Activated CD4-positive, alpha-beta T cell treated with anti-CD3 and anti-CD28 coated beads, Interleukin-2, amount 10 ng/mL, durations not matched to agents 7 days and 5 days (primary cell): Measurements from ENCODE around the gene FBXO46. TPM values are rescaled to one million over a fixed set of nuclear protein-coding genes. Genes with fewer than 3 reads are reported as not detected.

ENCODE experiments used
- CTCF ChIA-PET: fragments of 350-600 bp; sonication (Branson Sonifier 250); formaldehyde crosslinking; loops from one replicate; lab custom pipeline; 2021; ENCODE audit warnings: antibody characterized with exemption; lab: Charles Lee
- POLR2A ChIA-PET: fragments of 350-600 bp; sonication (Branson Sonifier 250); formaldehyde crosslinking; loops from one replicate; lab custom pipeline; 2021; ENCODE audit warnings: antibody characterized with exemption; lab: Charles Lee
- DNase-seq: peaks from one replicate; pipeline ENCODE4 v3.0.0-alpha.2; 2020
- H3K27ac Mint-ChIP-seq: one replicate; pipeline ENCODE4 v1.8.0; 2021; ENCODE audit warnings: mild to moderate bottlenecking, moderate library complexity, mixed read lengths
- H3K27me3 Mint-ChIP-seq: one replicate; pipeline ENCODE4 v1.8.0; 2021; ENCODE audit warnings: mixed read lengths
- H3K36me3 Mint-ChIP-seq: one replicate; pipeline ENCODE4 v1.8.0; 2021; ENCODE audit warnings: low read depth, mixed read lengths
- H3K4me1 Mint-ChIP-seq: one replicate; pipeline ENCODE4 v1.8.0; 2021; ENCODE audit warnings: mixed read lengths
- H3K4me3 Mint-ChIP-seq: one replicate; pipeline ENCODE4 v1.8.0; 2021; ENCODE audit warnings: mild to moderate bottlenecking, moderate library complexity, mixed read lengths
- H3K9me3 Mint-ChIP-seq: one replicate; pipeline ENCODE4 v1.8.0; 2021; ENCODE audit warnings: mixed read lengths
- total RNA-seq, 2 experiments: library from RNA; stranded (reverse); gene quantifications; one replicate each; pipeline ENCODE4 v1.2.3, GENCODE V29; 2021

Gene FBXO46
- total RNA-seq, 2 experiments from 2014 or later, result 38.5 to 40.0 TPM

- H3K36me3 Mint-ChIP-seq, result peaks cover 30% of the 10 kb centered on the region
- H3K4me3 Mint-ChIP-seq, result no peak overlapping the region
Observed at GRCh38 chr19:45713141-45713540, 17.6 kb downstream of the FBXO46 start.

GRCh38 chr19:45712699-45713067 is 18.0 kb downstream of the FBXO46 start:
- no peak overlapping the region for H3K27ac Mint-ChIP-seq
- H3K27me3 Mint-ChIP-seq, result no peaks in the 10 kb centered on the region
- no peaks in the 10 kb centered on the region for H3K9me3 Mint-ChIP-seq
- no peak for DNase-seq
- ChIA-PET POLR2A (no interaction called here), CTCF (interaction anchor here (1.0 to 1.4 kb wide), 2 partner anchors 9 to 18 kb away, joined by 3 to 4 read pairs; partner anchors contain the start of gene FBXO46)
- H3K36me3 Mint-ChIP-seq, result peaks cover 30% of the 10 kb centered on the region
- peaks cover 28% of the 10 kb centered on the region for H3K4me1 Mint-ChIP-seq
- H3K4me3 Mint-ChIP-seq, result no peak overlapping the region

More at GRCh38 chr19:45713141-45713540, 17.6 kb downstream of the FBXO46 start:
- POLR2A ChIA-PET, result no interaction called here
- Mint-ChIP-seq H3K9me3 (no peaks in the 10 kb centered on the region), H3K4me1 (peaks cover 31% of the 10 kb centered on the region), H3K27me3 (no peaks in the 10 kb centered on the region), H3K27ac (no peak overlapping the region)
- DNase-seq, result no peak
- CTCF ChIA-PET, result interaction anchor here (1.4 to 1.5 kb wide), 2 partner anchors 18 to 20 kb away, joined by 4 read pairs; partner anchors contain the start of gene FBXO46

- Mint-ChIP-seq H3K9me3 (no peaks in the 10 kb centered on the region), H3K27ac (no peak overlapping the region), H3K4me1 (peaks cover 24% of the 10 kb centered on the region), H3K27me3 (no peaks in the 10 kb centered on the region), H3K36me3 (peaks cover 30% of the 10 kb centered on the region), H3K4me3 (no peak overlapping the region)
- ChIA-PET POLR2A (no interaction called here), CTCF (interaction anchor here (1.0 to 1.6 kb wide), 3 partner anchors 8 to 20 kb away, joined by 3 to 5 read pairs (median 4); partner anchors contain the start of genes FBXO46, QPCTL and SNRPD2)
- no peak for DNase-seq
Observed at GRCh38 chr19:45711851-45712698, 18.6 kb downstream of the FBXO46 start.

- CTCF ChIA-PET, result interaction anchor here (0.6 to 1.6 kb wide), 4 partner anchors 17 to 302 kb away, joined by 3 to 6 read pairs (median 4); partner anchors contain the start of genes QPCTL and SNRPD2
- peaks cover 15% of the 10 kb centered on the region for H3K4me1 Mint-ChIP-seq
- POLR2A ChIA-PET, result interaction anchor here (0.5 kb wide), 1 partner anchor 284 kb away, joined by 3 read pairs; no protein-coding TSS in a partner anchor
- H3K27ac Mint-ChIP-seq, result peak overlapping the region; percentile 25
- H3K9me3 Mint-ChIP-seq, result no peaks in the 10 kb centered on the region
- H3K4me3 Mint-ChIP-seq, result no peak overlapping the region
- no peak for DNase-seq
- H3K27me3 Mint-ChIP-seq, result no peaks in the 10 kb centered on the region
- H3K36me3 Mint-ChIP-seq, result peaks cover 27% of the 10 kb centered on the region
Observed at GRCh38 chr19:45710356-45711130, 20.2 kb downstream of the FBXO46 start.

- Mint-ChIP-seq H3K9me3 (no peaks in the 10 kb centered on the region), H3K4me3 (no peak overlapping the region), H3K4me1 (peaks cover 16% of the 10 kb centered on the region), H3K36me3 (peaks cover 23% of the 10 kb centered on the region), H3K27me3 (no peaks in the 10 kb centered on the region), H3K27ac (no peak overlapping the region)
- ChIA-PET CTCF (interaction anchor here (0.7 to 3.1 kb wide), 3 partner anchors 11 to 28 kb away, joined by 5 to 17 read pairs (median 8); partner anchors contain the start of genes QPCTL and SNRPD2), POLR2A (interaction anchor here (0.6 kb wide), 1 partner anchor 10 kb away, joined by 3 read pairs; no protein-coding TSS in a partner anchor)
- DNase-seq, result no peak
Observed at GRCh38 chr19:45705710-45706415, 24.8 kb downstream of the FBXO46 start.

GRCh38 chr19:45705115-45705514 is 25.6 kb downstream of the FBXO46 start:
- ChIA-PET POLR2A (interaction anchor here (0.9 kb wide), 1 partner anchor 12 kb away, joined by 5 read pairs; no protein-coding TSS in a partner anchor), CTCF (interaction anchor here (0.7 to 3.1 kb wide), 3 partner anchors 12 to 27 kb away, joined by 5 to 17 read pairs (median 8); partner anchors contain the start of genes QPCTL and SNRPD2)
- Mint-ChIP-seq H3K4me3 (no peak overlapping the region), H3K9me3 (no peaks in the 10 kb centered on the region), H3K4me1 (peaks cover 12% of the 10 kb centered on the region), H3K36me3 (peaks cover 17% of the 10 kb centered on the region), H3K27ac (no peak overlapping the region), H3K27me3 (no peaks in the 10 kb centered on the region)
- no peak for DNase-seq

- no peaks in the 10 kb centered on the region for H3K9me3 Mint-ChIP-seq
- no peak overlapping the region for H3K4me3 Mint-ChIP-seq
- H3K27me3 Mint-ChIP-seq, result no peaks in the 10 kb centered on the region
- H3K4me1 Mint-ChIP-seq, result peaks cover 9% of the 10 kb centered on the region
- CTCF ChIA-PET, result interaction anchor here (0.7 to 2.0 kb wide), 2 partner anchors 9 to 22 kb away, joined by 3 to 8 read pairs; partner anchors contain the start of genes QPCTL and SNRPD2
- POLR2A ChIA-PET, result no interaction called here
- peaks cover 8% of the 10 kb centered on the region for H3K36me3 Mint-ChIP-seq
- H3K27ac Mint-ChIP-seq, result no peak overlapping the region
- DNase-seq, result no peak
Observed at GRCh38 chr19:45701676-45702075, 29.0 kb downstream of the FBXO46 start.

GRCh38 chr19:45693106-45693788 is 37.4 kb downstream of the FBXO46 start:
- ChIA-PET CTCF (interaction anchor here (0.6 to 7.9 kb wide), 20 partner anchors 8 to 171 kb away, joined by 3 to 80 read pairs (median 5); partner anchors contain the start of genes FBXO46 and FOXA3), POLR2A (no interaction called here)
- DNase-seq, result peak; percentile 83
- H3K9me3 Mint-ChIP-seq, result no peaks in the 10 kb centered on the region
- peak overlapping the region; percentile 91 for H3K27ac Mint-ChIP-seq
- peaks cover 18% of the 10 kb centered on the region for H3K4me1 Mint-ChIP-seq
- H3K36me3 Mint-ChIP-seq, result peaks cover 21% of the 10 kb centered on the region
- H3K27me3 Mint-ChIP-seq, result no peaks in the 10 kb centered on the region
- H3K4me3 Mint-ChIP-seq, result peak overlapping the region; percentile 92

GRCh38 chr19:45692187-45693105 is 38.2 kb downstream of the FBXO46 start, which contains the start of gene QPCTL:
Gene QPCTL (plus strand): TSS chr19:45692666. CDS start chr19:45692704, 38 bp downstream.
- H3K4me3 Mint-ChIP-seq, result peak within 1 kb of the TSS; percentile 92
- no peaks in the 10 kb centered on the region for H3K9me3 Mint-ChIP-seq
- peak within 1 kb of the TSS; percentile 91 for H3K27ac Mint-ChIP-seq
- ChIA-PET POLR2A (interaction anchor here (0.6 to 2.1 kb wide), 3 partner anchors 15 to 118 kb away, joined by 3 to 5 read pairs (median 3); no protein-coding TSS in a partner anchor), CTCF (interaction anchor here (0.6 to 7.9 kb wide), 17 partner anchors 9 to 272 kb away, joined by 3 to 80 read pairs (median 5); partner anchors contain the start of genes FBXO46 and FOXA3)
- H3K36me3 Mint-ChIP-seq, result peaks cover 29% of the 10 kb centered on the region
- DNase-seq, result peak; percentile 99
- no peaks in the 10 kb centered on the region for H3K27me3 Mint-ChIP-seq
- H3K4me1 Mint-ChIP-seq, result peaks cover 18% of the 10 kb centered on the region

GRCh38 chr19:45691516-45692186 is 39.0 kb downstream of the FBXO46 start, which contains the start of gene SNRPD2:
Gene SNRPD2 (minus strand): TSS chr19:45691953. CDS start chr19:45691888, 65 bp downstream.
- Mint-ChIP-seq H3K9me3 (no peaks in the 10 kb centered on the region), H3K4me1 (peaks cover 18% of the 10 kb centered on the region), H3K4me3 (peak within 1 kb of the TSS; percentile 92), H3K27ac (peak within 1 kb of the TSS; percentile 91), H3K27me3 (no peaks in the 10 kb centered on the region), H3K36me3 (peaks cover 36% of the 10 kb centered on the region)
- POLR2A ChIA-PET, result interaction anchor here (0.6 to 2.1 kb wide), 3 partner anchors 14 to 117 kb away, joined by 3 to 5 read pairs (median 3); no protein-coding TSS in a partner anchor
- CTCF ChIA-PET, result interaction anchor here (0.6 to 7.9 kb wide), 17 partner anchors 9 to 445 kb away, joined by 3 to 80 read pairs (median 5); partner anchors contain the start of genes FBXO46 and FOXA3
- peak; percentile 94 for DNase-seq
